ENCODE measurements around the gene PAQR3. TPM values are rescaled to one million over a fixed set of nuclear protein-coding genes. Genes with fewer than 3 reads are reported as not detected.

The PAQR3 gene
- total and polyA plus RNA-seq, 9 of the 15 experiments (the other 6 are each of a cell fraction or from before 2014, with no cell fraction given), result 10.7 to 77.1 (median 31.6) TPM

- TF ChIP-seq REST (IDR thresholded peaks at IDR 0.05; ENCODE audit: borderline replicate concordance) (peak; percentile 61), REST (CRISPR knock-in tag; IDR thresholded peaks at IDR 0.05; ENCODE audit: low read depth) (no peak), SMC3 (conservative IDR thresholded peaks at IDR 0.05; ENCODE audit: insufficient read depth, low read depth, low read length) (peak; percentile 74)
Observed at GRCh38 chr4:78951862-78952472, 12.7 kb upstream of the PAQR3 start (continued).

Measured in K562 (cell line).